Cardiac muscle cell (in vitro differentiated cells and primary cell): Measurements from ENCODE around the gene RPS6KC1. TPM values are rescaled to one million over a fixed set of nuclear protein-coding genes. Genes with fewer than 3 reads are reported as not detected.
A peak's percentile ranks its signal among the peaks of the same experiment; 100 is the strongest.

Experiments used
- DNase-seq, 2 donors: peaks; one replicate each; pipeline versions ENCODE4 v3.0.0 to v3.0.0-alpha.2; 2010 to 2017; ENCODE audit warnings: low read depth in 1 of 2, low spot score in 1 of 2
- H3K27ac ChIP-seq: fragments of 200-600 bp; sonication (generic); 2 replicates; pipeline ENCODE4 v1.5.1; 2016
- H3K27me3 ChIP-seq: fragments of 200-600 bp; sonication (generic); 2 replicates; pipeline ENCODE4 v1.6.0; 2016; ENCODE audit warnings: control low read depth
- H3K36me3 ChIP-seq: fragments of 200-600 bp; sonication (generic); 2 replicates; pipeline ENCODE4 v1.5.1; 2016; ENCODE audit warnings: control low read depth
- H3K4me1 ChIP-seq: fragments of 200-600 bp; sonication (generic); 2 replicates; pipeline ENCODE4 v1.8.1; 2017; ENCODE audit warnings: low read depth, mild to moderate bottlenecking, mixed run types
- H3K4me3 ChIP-seq: fragments of 200-600 bp; sonication (generic); 2 replicates; pipeline ENCODE4 v1.5.1; 2016; ENCODE audit warnings: mild to moderate bottlenecking
- H3K9me3 ChIP-seq: fragments of 200-600 bp; sonication (generic); 2 replicates; pipeline ENCODE4 v1.5.1; 2017; ENCODE audit warnings: low read depth, mild to moderate bottlenecking, control low read depth
- polyA plus RNA-seq: library from polyadenylated mRNA; unstranded; fragments of >200 nt; fragmentation: Nextera tagmentation; extraction: Ambion mirVana; gene quantifications from 2 replicates; pipeline ENCODE4 v1.2.1, GENCODE V29; 2016
- total RNA-seq: library from RNA; depleted of rRNA; stranded (reverse); fragments of >200 nt; gene quantifications from 2 replicates; pipeline ENCODE4 v1.2.3, GENCODE V29; 2016
- TF ChIP-seq, protein P1 (sequence below): IDR thresholded peaks from 2 replicates; pipeline ENCODE4 v1.5.1; 2012; ENCODE audit warnings: low read depth, mild to moderate bottlenecking, low read length

Gene RPS6KC1
- total and polyA plus RNA-seq, 2 experiments from 2014 or later = 12.5 to 17.9 TPM

- Histone ChIP-seq H3K36me3 (no peaks in the 10 kb centered on the region), H3K9me3 (no peaks in the 10 kb centered on the region), H3K4me3 (no peak overlapping the region), H3K27me3 (no peaks in the 10 kb centered on the region), H3K27ac (no peak overlapping the region), H3K4me1 (no peaks in the 10 kb centered on the region)
- DNase-seq = no peak
- TF ChIP-seq, protein P1, sequence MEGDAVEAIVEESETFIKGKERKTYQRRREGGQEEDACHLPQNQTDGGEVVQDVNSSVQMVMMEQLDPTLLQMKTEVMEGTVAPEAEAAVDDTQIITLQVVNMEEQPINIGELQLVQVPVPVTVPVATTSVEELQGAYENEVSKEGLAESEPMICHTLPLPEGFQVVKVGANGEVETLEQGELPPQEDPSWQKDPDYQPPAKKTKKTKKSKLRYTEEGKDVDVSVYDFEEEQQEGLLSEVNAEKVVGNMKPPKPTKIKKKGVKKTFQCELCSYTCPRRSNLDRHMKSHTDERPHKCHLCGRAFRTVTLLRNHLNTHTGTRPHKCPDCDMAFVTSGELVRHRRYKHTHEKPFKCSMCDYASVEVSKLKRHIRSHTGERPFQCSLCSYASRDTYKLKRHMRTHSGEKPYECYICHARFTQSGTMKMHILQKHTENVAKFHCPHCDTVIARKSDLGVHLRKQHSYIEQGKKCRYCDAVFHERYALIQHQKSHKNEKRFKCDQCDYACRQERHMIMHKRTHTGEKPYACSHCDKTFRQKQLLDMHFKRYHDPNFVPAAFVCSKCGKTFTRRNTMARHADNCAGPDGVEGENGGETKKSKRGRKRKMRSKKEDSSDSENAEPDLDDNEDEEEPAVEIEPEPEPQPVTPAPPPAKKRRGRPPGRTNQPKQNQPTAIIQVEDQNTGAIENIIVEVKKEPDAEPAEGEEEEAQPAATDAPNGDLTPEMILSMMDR = no peak
These were observed 180.8 kb downstream of the RPS6KC1 start for GRCh38 chr1:213231795-213232231.

GRCh38 chr1:213242883-213243282 is 191.8 kb downstream of the RPS6KC1 start:
- TF ChIP-seq, protein P1 = no peak
- H3K27ac ChIP-seq = no peak overlapping the region
- no peaks in the 10 kb centered on the region for H3K9me3 ChIP-seq
- peaks cover 13% of the 10 kb centered on the region for H3K4me1 ChIP-seq
- no peaks in the 10 kb centered on the region for H3K27me3 ChIP-seq
- no peak overlapping the region for H3K4me3 ChIP-seq
- no peaks in the 10 kb centered on the region for H3K36me3 ChIP-seq
- no peak for DNase-seq

GRCh38 chr1:213244664-213245091 is 193.6 kb downstream of the RPS6KC1 start:
- Histone ChIP-seq H3K27ac (no peak overlapping the region), H3K27me3 (no peaks in the 10 kb centered on the region), H3K4me3 (no peak overlapping the region), H3K36me3 (no peaks in the 10 kb centered on the region), H3K9me3 (no peaks in the 10 kb centered on the region), H3K4me1 (peaks cover 13% of the 10 kb centered on the region)
- TF ChIP-seq, protein P1 = peak; percentile 71
- DNase-seq = peak; percentile 67 to 76

DNA sequence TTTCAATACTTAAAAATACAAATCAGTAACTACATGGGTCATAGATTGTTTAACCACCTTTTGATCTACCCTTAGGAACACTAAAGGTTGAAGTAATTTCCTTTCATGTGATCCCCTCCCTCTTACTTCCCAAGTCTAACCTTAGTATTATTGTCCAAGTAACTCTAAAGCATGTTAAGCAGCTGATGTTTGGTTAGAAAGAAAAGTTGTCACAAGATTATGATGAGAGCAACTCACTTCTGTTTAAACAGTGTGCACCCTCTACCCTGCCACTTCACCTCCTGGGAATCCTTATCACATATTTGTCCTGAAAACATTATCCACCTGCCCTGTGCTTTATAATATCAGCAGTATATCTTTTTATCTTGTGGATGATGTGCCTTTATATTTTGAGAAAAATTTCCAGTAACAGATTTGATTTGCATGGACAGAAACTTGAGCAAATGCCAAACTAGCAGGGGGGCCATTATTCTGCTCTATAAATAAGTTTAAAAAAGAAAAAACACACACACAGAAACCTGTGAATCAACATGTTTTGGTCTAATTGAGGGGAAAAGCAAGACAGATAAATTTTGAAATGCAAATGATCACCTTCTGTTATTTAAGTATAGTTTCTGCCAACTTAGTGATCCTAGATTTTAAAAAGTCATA is 194.3 kb downstream of the RPS6KC1 start:
- no peaks in the 10 kb centered on the region for H3K27me3 ChIP-seq
- no peaks in the 10 kb centered on the region for H3K36me3 ChIP-seq
- H3K27ac ChIP-seq = no peak overlapping the region
- H3K4me3 ChIP-seq = no peak overlapping the region
- peaks cover 15% of the 10 kb centered on the region for H3K4me1 ChIP-seq
- no peaks in the 10 kb centered on the region for H3K9me3 ChIP-seq
- TF ChIP-seq, protein P1 = no peak
- no peak for DNase-seq

DNA sequence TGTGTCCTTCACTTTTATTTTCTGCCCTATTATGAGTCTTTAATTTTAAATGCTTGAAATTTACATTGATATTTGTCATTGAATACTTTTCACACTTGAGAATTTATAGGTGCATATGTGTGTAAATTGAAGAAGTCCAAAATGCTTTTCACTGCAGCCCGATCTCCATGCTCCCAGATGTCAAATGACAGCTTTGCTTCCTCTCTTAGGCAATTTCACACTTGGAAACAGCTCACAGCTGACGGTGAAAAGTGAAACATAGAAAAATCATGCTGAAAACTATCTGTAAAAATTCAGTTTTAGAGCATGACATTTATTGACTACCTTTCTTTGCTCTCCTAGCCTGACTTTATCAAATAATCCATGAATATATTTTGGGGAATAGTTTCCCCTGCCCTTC is 196.0 kb downstream of the RPS6KC1 start:
- H3K9me3 ChIP-seq = no peaks in the 10 kb centered on the region
- DNase-seq = no peak
- peaks cover 28% of the 10 kb centered on the region for H3K4me1 ChIP-seq
- no peaks in the 10 kb centered on the region for H3K27me3 ChIP-seq
- no peak overlapping the region for H3K4me3 ChIP-seq
- no peaks in the 10 kb centered on the region for H3K36me3 ChIP-seq
- no peak overlapping the region for H3K27ac ChIP-seq
- TF ChIP-seq, protein P1 = no peak

GRCh38 chr1:213249395-213249794 is 198.4 kb downstream of the RPS6KC1 start:
- Histone ChIP-seq H3K27me3 (no peaks in the 10 kb centered on the region), H3K27ac (no peak overlapping the region), H3K9me3 (no peaks in the 10 kb centered on the region), H3K4me1 (peaks cover 34% of the 10 kb centered on the region), H3K36me3 (no peaks in the 10 kb centered on the region), H3K4me3 (no peak overlapping the region)
- TF ChIP-seq, protein P1 = no peak
- no peak for DNase-seq
